LNCaP clone FGC (cell line): ENCODE results near the gene ARMC5.

ENCODE experiments used
- DNase-seq: peaks from one replicate; pipeline ENCODE4 v3.0.0-alpha.2; 2011; ENCODE audit warnings: low read depth
- H3K4me3 ChIP-seq: 2 replicates; pipeline ENCODE4 v1.5.1; 2011; ENCODE audit warnings: mild to moderate bottlenecking, low read depth, low read length, control low read depth
- CTCF ChIP-seq: IDR thresholded peaks from 2 replicates; pipeline ENCODE4 v1.5.1; 2012; ENCODE audit warnings: mild to moderate bottlenecking; ENCODE audit not compliant: control insufficient read depth, insufficient read depth; ENCODE audit errors: extremely low read depth

Gene ARMC5

DNA sequence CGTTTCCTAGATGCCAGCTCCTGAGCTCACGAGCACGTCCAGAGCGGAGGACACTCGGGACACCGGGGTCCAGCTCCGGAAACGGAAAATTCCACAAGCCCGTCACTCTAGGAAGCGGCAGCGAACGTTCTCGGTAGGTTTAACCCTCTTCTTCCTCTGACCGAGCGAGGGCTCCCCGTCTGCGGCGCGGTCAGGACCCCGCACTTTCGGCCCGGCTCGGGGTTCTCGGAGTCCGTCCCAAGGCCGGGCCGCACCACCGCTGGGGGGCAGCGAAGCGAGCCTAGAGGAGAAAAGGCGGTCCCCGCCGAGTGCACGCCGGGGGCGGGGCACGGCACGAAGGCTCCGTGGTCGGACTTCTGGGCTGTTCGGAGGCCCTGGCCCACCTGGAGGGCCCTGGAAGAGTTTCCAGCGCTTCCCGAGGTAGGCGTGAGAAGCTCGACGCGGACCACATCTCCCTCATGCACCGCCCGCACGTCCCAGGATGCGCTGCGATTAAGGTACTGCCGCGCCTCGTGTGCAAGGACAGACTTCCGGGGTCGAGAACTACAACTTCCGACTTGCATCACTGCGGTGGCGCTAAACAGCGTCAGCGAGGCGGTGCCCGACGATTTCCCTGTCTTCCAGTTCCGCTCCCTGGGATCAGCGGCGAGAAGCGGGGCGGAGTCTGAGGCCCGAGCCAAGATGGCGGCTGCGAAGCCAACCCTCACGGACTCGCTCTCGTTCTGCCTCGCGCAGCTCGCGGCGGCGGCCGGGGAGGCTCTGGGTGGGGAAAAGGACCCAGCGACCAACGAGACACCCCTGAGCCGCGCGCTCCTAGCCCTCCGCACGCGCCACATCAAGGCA is at the start of gene ARMC5:
TSS of gene ARMC5 (plus strand) at position 658 of the 843 bp plus-strand sequence. CDS start at position 682, 24 bp downstream.
- peak within 1 kb of the TSS; percentile 85 for H3K4me3 ChIP-seq
- peak; percentile 97 for DNase-seq
- peak; percentile 81 for TF ChIP-seq CTCF

- no peak overlapping the region for H3K4me3 ChIP-seq
- TF ChIP-seq CTCF, result no peak
- DNase-seq, result no peak
Observed at GRCh38 chr16:31410082-31410481, 49.2 kb upstream of the ARMC5 start.

- no peak overlapping the region for H3K4me3 ChIP-seq
- no peak for DNase-seq
- no peak for TF ChIP-seq CTCF
Observed at GRCh38 chr16:31411024-31411844, 48.1 kb upstream of the ARMC5 start.

- DNase-seq, result no peak
- no peak overlapping the region for H3K4me3 ChIP-seq
- TF ChIP-seq CTCF, result no peak
Observed at GRCh38 chr16:31412750-31413149, 46.6 kb upstream of the ARMC5 start.

DNA sequence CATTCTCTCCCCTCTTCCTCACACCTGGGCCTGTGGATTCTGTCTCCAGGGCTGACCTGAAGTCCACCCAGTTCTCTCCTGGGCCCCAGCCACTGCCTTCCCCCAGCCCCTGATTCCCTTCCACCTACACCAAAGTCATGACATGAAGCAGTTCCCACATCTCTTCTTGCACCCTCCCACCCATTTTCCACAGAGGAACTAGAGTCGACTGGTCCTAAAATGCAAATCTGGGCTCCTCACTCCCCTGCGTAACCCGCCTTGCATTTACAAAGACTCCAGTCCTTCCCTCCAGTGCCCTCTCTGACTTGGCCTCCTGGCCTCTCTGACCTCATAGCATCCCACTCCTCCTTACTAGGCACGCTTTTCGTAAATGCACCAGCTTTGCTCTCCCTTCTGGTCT is 45.9 kb upstream of the ARMC5 start:
- TF ChIP-seq CTCF, result no peak
- H3K4me3 ChIP-seq, result no peak overlapping the region
- no peak for DNase-seq

GRCh38 chr16:31413943-31414342 is 45.4 kb upstream of the ARMC5 start:
- no peak overlapping the region for H3K4me3 ChIP-seq
- TF ChIP-seq CTCF, result no peak
- no peak for DNase-seq
